WTC11 (cell line): ENCODE measurements around the gene MAP3K6.

Source experiments
- TF ChIP-seq, protein P1 (sequence below): sonication (generic); formaldehyde crosslinking; IDR thresholded peaks from 2 replicates; pipeline ENCODE4 v1.8.1; 2022; ENCODE audit warnings: low read depth, missing genetic modification reagents, borderline replicate concordance
- TF ChIP-seq, protein P2 (sequence below): sonication (generic); formaldehyde crosslinking; conservative IDR thresholded peaks from 2 replicates; pipeline ENCODE4 v1.8.1; 2022; ENCODE audit warnings: mild to moderate bottlenecking, missing genetic modification reagents

- TF ChIP-seq, protein P1, sequence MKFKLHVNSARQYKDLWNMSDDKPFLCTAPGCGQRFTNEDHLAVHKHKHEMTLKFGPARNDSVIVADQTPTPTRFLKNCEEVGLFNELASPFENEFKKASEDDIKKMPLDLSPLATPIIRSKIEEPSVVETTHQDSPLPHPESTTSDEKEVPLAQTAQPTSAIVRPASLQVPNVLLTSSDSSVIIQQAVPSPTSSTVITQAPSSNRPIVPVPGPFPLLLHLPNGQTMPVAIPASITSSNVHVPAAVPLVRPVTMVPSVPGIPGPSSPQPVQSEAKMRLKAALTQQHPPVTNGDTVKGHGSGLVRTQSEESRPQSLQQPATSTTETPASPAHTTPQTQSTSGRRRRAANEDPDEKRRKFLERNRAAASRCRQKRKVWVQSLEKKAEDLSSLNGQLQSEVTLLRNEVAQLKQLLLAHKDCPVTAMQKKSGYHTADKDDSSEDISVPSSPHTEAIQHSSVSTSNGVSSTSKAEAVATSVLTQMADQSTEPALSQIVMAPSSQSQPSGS (CRISPR knock-in tag) = no peak
- TF ChIP-seq, protein P2, sequence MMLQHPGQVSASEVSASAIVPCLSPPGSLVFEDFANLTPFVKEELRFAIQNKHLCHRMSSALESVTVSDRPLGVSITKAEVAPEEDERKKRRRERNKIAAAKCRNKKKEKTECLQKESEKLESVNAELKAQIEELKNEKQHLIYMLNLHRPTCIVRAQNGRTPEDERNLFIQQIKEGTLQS (CRISPR knock-in tag) = no peak
These were observed 20.4 kb downstream of the MAP3K6 start for GRCh38 chr1:27346357-27346756.
